ENCODE results near the gene TNRC18.
"Not testable (repeated sequence)": the region's sequence is repeated elsewhere in the genome, so short reads cannot be mapped to it uniquely, and the experiment has no call there.

DNA sequence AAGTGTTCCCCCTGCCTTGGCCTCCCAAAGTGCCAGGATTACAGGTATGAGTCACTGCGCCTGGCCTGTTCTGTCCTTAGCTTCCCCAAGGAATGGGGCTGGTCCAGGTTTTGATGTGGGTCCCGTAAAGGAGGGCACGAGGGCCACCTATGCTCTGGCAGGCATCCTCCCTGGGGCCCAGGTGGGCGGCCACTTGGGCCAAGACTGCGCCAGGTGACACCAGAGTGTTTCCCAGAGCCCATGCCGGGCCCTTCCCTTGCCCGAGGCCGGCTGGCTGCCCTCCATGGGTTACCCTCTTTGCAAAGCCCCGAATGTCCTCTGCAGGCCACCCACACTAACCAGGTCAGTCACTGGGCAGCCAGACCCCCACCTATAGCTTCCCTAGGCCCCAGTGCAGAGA lies 118.6 kb downstream of the TNRC18 start:
- TF ChIP-seq, protein P1, sequence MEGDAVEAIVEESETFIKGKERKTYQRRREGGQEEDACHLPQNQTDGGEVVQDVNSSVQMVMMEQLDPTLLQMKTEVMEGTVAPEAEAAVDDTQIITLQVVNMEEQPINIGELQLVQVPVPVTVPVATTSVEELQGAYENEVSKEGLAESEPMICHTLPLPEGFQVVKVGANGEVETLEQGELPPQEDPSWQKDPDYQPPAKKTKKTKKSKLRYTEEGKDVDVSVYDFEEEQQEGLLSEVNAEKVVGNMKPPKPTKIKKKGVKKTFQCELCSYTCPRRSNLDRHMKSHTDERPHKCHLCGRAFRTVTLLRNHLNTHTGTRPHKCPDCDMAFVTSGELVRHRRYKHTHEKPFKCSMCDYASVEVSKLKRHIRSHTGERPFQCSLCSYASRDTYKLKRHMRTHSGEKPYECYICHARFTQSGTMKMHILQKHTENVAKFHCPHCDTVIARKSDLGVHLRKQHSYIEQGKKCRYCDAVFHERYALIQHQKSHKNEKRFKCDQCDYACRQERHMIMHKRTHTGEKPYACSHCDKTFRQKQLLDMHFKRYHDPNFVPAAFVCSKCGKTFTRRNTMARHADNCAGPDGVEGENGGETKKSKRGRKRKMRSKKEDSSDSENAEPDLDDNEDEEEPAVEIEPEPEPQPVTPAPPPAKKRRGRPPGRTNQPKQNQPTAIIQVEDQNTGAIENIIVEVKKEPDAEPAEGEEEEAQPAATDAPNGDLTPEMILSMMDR (conservative IDR thresholded peaks at IDR 0.05; ENCODE audit: low read length): not testable (repeated sequence)
- TF ChIP-seq EZH2phosphoT487 (IDR thresholded peaks at IDR 0.05; ENCODE audit: borderline replicate concordance, low read depth, low read length): not testable (repeated sequence)
